ENCODE results near the gene TOM1L2.
"Not testable (repeated sequence)": the region's sequence is repeated elsewhere in the genome, so short reads cannot be mapped to it uniquely, and the experiment has no call there.

GRCh38 chr17:17808200-17808599 is 164.0 kb downstream of the TOM1L2 start:
- TF ChIP-seq CTCF (IDR thresholded peaks at IDR 0.05; ENCODE audit: low read depth, low read length, poor library complexity, severe bottlenecking); EZH2phosphoT487 (IDR thresholded peaks at IDR 0.05; ENCODE audit: borderline replicate concordance, low read length): not testable (repeated sequence)
